GM21360 (cell line): ENCODE measurements around the gene CAPN5.

ENCODE experiments used
- ATAC-seq: cut with Tn5 transposase; IDR thresholded peaks from one replicate; pipeline ENCODE4 v1.9.1; 2021; ENCODE audit warnings: mild to moderate bottlenecking, moderate library complexity; ENCODE audit not compliant: unreplicated experiment

The CAPN5 gene

GRCh38 chr11:77146261-77147035, 79.7 kb downstream of the CAPN5 start:
- ATAC-seq = no peak

- no peak for ATAC-seq
Measured at GRCh38 chr11:77147036-77147315, 80.2 kb downstream of the CAPN5 start.

GRCh38 chr11:77147668-77148321, 81.0 kb downstream of the CAPN5 start:
- no peak for ATAC-seq

GRCh38 chr11:77148963-77149715, 82.4 kb downstream of the CAPN5 start:
- no peak for ATAC-seq

- ATAC-seq = no peak
Measured at GRCh38 chr11:77149716-77150392, 83.1 kb downstream of the CAPN5 start.

GRCh38 chr11:77150836-77151235, 84.1 kb downstream of the CAPN5 start:
- no peak for ATAC-seq

GRCh38 chr11:77151804-77152509, 85.2 kb downstream of the CAPN5 start:
- ATAC-seq = no peak

- no peak for ATAC-seq
Measured at GRCh38 chr11:77152846-77153245, 86.1 kb downstream of the CAPN5 start.

- ATAC-seq = no peak
Measured at GRCh38 chr11:77153276-77154185, 86.8 kb downstream of the CAPN5 start.

- no peak for ATAC-seq
Measured at GRCh38 chr11:77154381-77155081, 87.8 kb downstream of the CAPN5 start.

- ATAC-seq = no peak
Measured at GRCh38 chr11:77155082-77155475, 88.3 kb downstream of the CAPN5 start.

- no peak for ATAC-seq
Measured at GRCh38 chr11:77155556-77156130, 88.9 kb downstream of the CAPN5 start.

- no peak for ATAC-seq
Measured at GRCh38 chr11:77156396-77157195, 89.8 kb downstream of the CAPN5 start.

- ATAC-seq = no peak
Measured at GRCh38 chr11:77158041-77158695, 91.4 kb downstream of the CAPN5 start.

GRCh38 chr11:77159219-77159936, 92.6 kb downstream of the CAPN5 start:
- ATAC-seq = no peak

- ATAC-seq = no peak
Measured at GRCh38 chr11:77159937-77160495, 93.2 kb downstream of the CAPN5 start.

GRCh38 chr11:77163271-77163670, 96.5 kb downstream of the CAPN5 start:
- ATAC-seq = no peak
